SIG-M5 treated with dmso at 0.1 percent for 504 hours (cell line): ENCODE data around the gene MED1.
A peak's percentile ranks its signal among the peaks of the same experiment; 100 is the strongest.
"Not testable (repeated sequence)": the region's sequence is repeated elsewhere in the genome, so short reads cannot be mapped to it uniquely, and the experiment has no call there.

Source experiments
- DNase-seq: peaks from one replicate; lab custom pipeline; 2025; ENCODE audit not compliant: unreplicated experiment; lab: John Stamatoyannopoulos, UW

The MED1 gene

GRCh38 chr17:39450847-39451581, at the start of gene MED1:
Gene MED1 (minus strand): TSS chr17:39451263. CDS start chr17:39451062, 201 bp downstream.
- peak; percentile 99 for DNase-seq

- not testable (repeated sequence) for DNase-seq
Measured at GRCh38 chr17:39496921-39497320, 45.9 kb upstream of the MED1 start.

GRCh38 chr17:39487946-39488345, 36.9 kb upstream of the MED1 start:
- DNase-seq, result no peak

GRCh38 chr17:39487490-39487889, 36.4 kb upstream of the MED1 start:
- DNase-seq, result not testable (repeated sequence)

- DNase-seq, result no peak
Measured at GRCh38 chr17:39486242-39486641, 35.2 kb upstream of the MED1 start.

- no peak for DNase-seq
Measured at GRCh38 chr17:39485555-39485954, 34.5 kb upstream of the MED1 start.

- DNase-seq, result no peak
Measured at GRCh38 chr17:39484178-39484577, 33.1 kb upstream of the MED1 start.

GRCh38 chr17:39483506-39483905, 32.4 kb upstream of the MED1 start:
- DNase-seq, result no peak

- not testable (repeated sequence) for DNase-seq
Measured at GRCh38 chr17:39479631-39480030, 28.6 kb upstream of the MED1 start.

GRCh38 chr17:39473310-39473709, 22.2 kb upstream of the MED1 start:
- no peak for DNase-seq

- not testable (repeated sequence) for DNase-seq
Measured at GRCh38 chr17:39468610-39469009, 17.5 kb upstream of the MED1 start.

- not testable (repeated sequence) for DNase-seq
Measured at GRCh38 chr17:39464639-39465181, 13.6 kb upstream of the MED1 start.

- DNase-seq, result peak; percentile 48
Measured at GRCh38 chr17:39462631-39463375, 11.7 kb upstream of the MED1 start.

GRCh38 chr17:39461926-39462569, 11.0 kb upstream of the MED1 start:
- DNase-seq, result no peak

- DNase-seq, result peak; percentile 98
Measured at GRCh38 chr17:39461113-39461925, 10.3 kb upstream of the MED1 start, which contains the start of gene CDK12. Gene CDK12 (plus strand): TSS chr17:39461486. CDS start chr17:39462072, 586 bp downstream.

GRCh38 chr17:39455919-39456318, 4.9 kb upstream of the MED1 start:
- no peak for DNase-seq

- no peak for DNase-seq
Measured at GRCh38 chr17:39450051-39450450, 1.0 kb downstream of the MED1 start.

GRCh38 chr17:39447561-39447960, 3.5 kb downstream of the MED1 start:
- DNase-seq, result no peak

GRCh38 chr17:39443326-39443725, 7.7 kb downstream of the MED1 start:
- DNase-seq, result no peak

- DNase-seq, result not testable (repeated sequence)
Measured at GRCh38 chr17:39439868-39440267, 11.2 kb downstream of the MED1 start.

- DNase-seq, result no peak
Measured at GRCh38 chr17:39429600-39429999, 21.5 kb downstream of the MED1 start.
